H9 (cell line): ENCODE measurements around the gene HYAL1. TPM values are rescaled to one million over a fixed set of nuclear protein-coding genes. Genes with fewer than 3 reads are reported as not detected.

Experiments used
- DNase-seq: peaks from one replicate; pipeline ENCODE4 v3.0.0-alpha.2; 2017
- H2AFZ ChIP-seq: one replicate; pipeline ENCODE4 v1.6.1; 2013; ENCODE audit warnings: mild to moderate bottlenecking, low read length, control low read depth, moderate library complexity
- H2AK5ac ChIP-seq: 2 replicates; pipeline ENCODE4 v1.6.1; 2013; ENCODE audit warnings: low read length, control low read depth, mixed read lengths; ENCODE audit not compliant: insufficient read length
- H2BK120ac ChIP-seq: one replicate; pipeline ENCODE4 v1.6.1; 2013; ENCODE audit warnings: low read depth, mild to moderate bottlenecking, low read length, control low read depth, inconsistent platforms; ENCODE audit not compliant: poor library complexity, severe bottlenecking
- H2BK12ac ChIP-seq: 2 replicates; pipeline ENCODE4 v1.6.1; 2013; ENCODE audit warnings: low read length, control low read depth, mixed read lengths, low read depth; ENCODE audit not compliant: insufficient read length
- H2BK15ac ChIP-seq: 2 replicates; pipeline ENCODE4 v1.6.1; 2013; ENCODE audit warnings: low read depth, low read length, control low read depth
- H2BK20ac ChIP-seq: one replicate; pipeline ENCODE4 v1.6.1; 2013; ENCODE audit warnings: low read depth, mild to moderate bottlenecking, low read length, control low read depth, inconsistent platforms; ENCODE audit not compliant: poor library complexity, severe bottlenecking
- H2BK5ac ChIP-seq: 2 replicates; pipeline ENCODE4 v1.6.1; 2013; ENCODE audit warnings: low read length, control low read depth, mixed read lengths; ENCODE audit not compliant: insufficient read length
- H3K14ac ChIP-seq: 2 replicates; pipeline ENCODE4 v1.6.1; 2013; ENCODE audit warnings: low read length, control low read depth; ENCODE audit not compliant: insufficient read depth
- H3K18ac ChIP-seq: 2 replicates; pipeline ENCODE4 v1.6.1; 2013; ENCODE audit warnings: low read depth, mild to moderate bottlenecking, mixed read lengths, low read length, control low read depth; ENCODE audit not compliant: insufficient read length
- H3K23ac ChIP-seq: 2 replicates; pipeline ENCODE4 v1.6.1; 2013; ENCODE audit warnings: low read length, control low read depth, mixed read lengths, low read depth; ENCODE audit not compliant: insufficient read length
- H3K23me2 ChIP-seq: 2 replicates; pipeline ENCODE4 v1.6.1; 2013; ENCODE audit warnings: low read depth, mild to moderate bottlenecking, mixed read lengths, low read length, control low read depth; ENCODE audit not compliant: insufficient read length, poor library complexity, severe bottlenecking
- H3K27ac ChIP-seq: 2 replicates; pipeline ENCODE4 v1.5.1; 2013; ENCODE audit warnings: low read length, control low read depth, mixed read lengths, low read depth; ENCODE audit not compliant: insufficient read length
- H3K27me3 ChIP-seq: 2 replicates; pipeline ENCODE4 v1.6.1; 2013; ENCODE audit warnings: low read length, control low read depth, inconsistent platforms; ENCODE audit not compliant: insufficient read depth
- H3K4ac ChIP-seq: 2 replicates; pipeline ENCODE4 v1.6.1; 2013; ENCODE audit warnings: low read depth, mild to moderate bottlenecking, control low read depth, inconsistent platforms, low read length, moderate library complexity
- H3K4me1 ChIP-seq: 2 replicates; pipeline ENCODE4 v1.6.1; 2013; ENCODE audit warnings: low read length, control low read depth, inconsistent platforms; ENCODE audit not compliant: insufficient read depth
- H3K4me2 ChIP-seq: 2 replicates; pipeline ENCODE4 v1.6.1; 2013; ENCODE audit warnings: low read length, control low read depth, mixed read lengths; ENCODE audit not compliant: insufficient read length, insufficient read depth
- H3K56ac ChIP-seq: 2 replicates; pipeline ENCODE4 v1.6.1; 2013; ENCODE audit warnings: low read depth, mild to moderate bottlenecking, mixed read lengths, low read length, control low read depth; ENCODE audit not compliant: insufficient read length
- H3K79me1 ChIP-seq: 2 replicates; pipeline ENCODE4 v1.6.1; 2013; ENCODE audit warnings: low read depth, mild to moderate bottlenecking, moderate library complexity, low read length, control low read depth, inconsistent platforms; ENCODE audit not compliant: insufficient read depth, poor library complexity, severe bottlenecking
- H3K79me2 ChIP-seq: 2 replicates; pipeline ENCODE4 v1.6.1; 2013; ENCODE audit warnings: low read length, control low read depth, inconsistent platforms; ENCODE audit not compliant: insufficient read depth
- H3K9ac ChIP-seq: 2 replicates; pipeline ENCODE4 v1.6.1; 2013; ENCODE audit warnings: low read length, control low read depth, mixed read lengths; ENCODE audit not compliant: insufficient read length; ENCODE audit errors: extremely low read depth
- H3K9me3 ChIP-seq: one replicate; pipeline ENCODE4 v1.6.1; 2013; ENCODE audit warnings: low read depth, low read length, inconsistent platforms; ENCODE audit not compliant: control insufficient read depth
- H3T11ph ChIP-seq: one replicate; pipeline ENCODE4 v1.6.1; 2013; ENCODE audit warnings: mild to moderate bottlenecking, low read length, control low read depth, inconsistent platforms
- H4K20me1 ChIP-seq: one replicate; pipeline ENCODE4 v1.6.1; 2013; ENCODE audit not compliant: control insufficient read depth, insufficient read length, insufficient read depth
- H4K5ac ChIP-seq: 2 replicates; pipeline ENCODE4 v1.6.1; 2013; ENCODE audit warnings: low read depth, mild to moderate bottlenecking, mixed read lengths, low read length, control low read depth; ENCODE audit not compliant: insufficient read length
- H4K8ac ChIP-seq: replicated peaks from 2 replicates; pipeline ENCODE4 v1.6.1; 2013; ENCODE audit warnings: low read length, control low read depth, mixed read lengths, low read depth; ENCODE audit not compliant: insufficient read length
- H4K91ac ChIP-seq: 2 replicates; pipeline ENCODE4 v1.6.1; 2013; ENCODE audit warnings: low read depth, mild to moderate bottlenecking, moderate library complexity, mixed read lengths, low read length, control low read depth; ENCODE audit not compliant: insufficient read length
- H3K27ac Mint-ChIP-seq, 3 experiments: 2 replicates in 2 of 3; 3 replicates in 1 of 3; pipeline ENCODE4 v1.8.0; 2020 to 2021; ENCODE audit warnings: mixed read lengths in 3 of 3, mild to moderate bottlenecking in 1 of 3, moderate library complexity in 1 of 3
- H3K27me3 Mint-ChIP-seq: 2 replicates; pipeline ENCODE4 v1.8.0; 2021; ENCODE audit warnings: low read depth, mild to moderate bottlenecking, moderate library complexity, mixed read lengths
- H3K36me3 Mint-ChIP-seq, 3 experiments: 2 replicates in 2 of 3; 3 replicates in 1 of 3; pipeline ENCODE4 v1.8.0; 2020 to 2021; ENCODE audit warnings: low read depth in 3 of 3, mixed read lengths in 3 of 3; ENCODE audit not compliant: insufficient read depth in 1 of 3
- H3K4me1 Mint-ChIP-seq, 2 experiments: 2 replicates each; pipeline ENCODE4 v1.8.0; 2020; ENCODE audit warnings: mixed read lengths in 2 of 2
- H3K4me3 Mint-ChIP-seq, 2 experiments: 2 replicates in 1 of 2; 3 replicates in 1 of 2; pipeline ENCODE4 v1.8.0; 2020 to 2021; ENCODE audit warnings: mild to moderate bottlenecking in 2 of 2, mixed read lengths in 2 of 2, moderate library complexity in 1 of 2
- H3K9me3 Mint-ChIP-seq, 2 experiments: 2 replicates in 1 of 2; 3 replicates in 1 of 2; pipeline ENCODE4 v1.8.0; 2020; ENCODE audit warnings: mild to moderate bottlenecking in 2 of 2, mixed read lengths in 2 of 2, moderate library complexity in 1 of 2
- CTCF ChIP-seq: fragments of 200-600 bp; sonication (generic); conservative IDR thresholded peaks from 3 replicates; pipeline ENCODE4 v1.8.0; 2021; ENCODE audit warnings: antibody characterized with exemption, mild to moderate bottlenecking
- WGBS: extraction: QIAGEN DNeasy Blood & Tissue Kit; methylation state at CpG from one replicate; pipeline ENCODE4 v1.1.7; 2013; ENCODE audit warnings: missing lambda C conversion rate, low lambda C conversion rate, mixed read lengths; ENCODE audit not compliant: insufficient read length; ENCODE audit errors: extremely low coverage; 5-methylcytosine and 5-hydroxymethylcytosine counted together
- total RNA-seq: library from RNA; stranded (reverse); gene quantifications from 2 replicates; pipeline ENCODE4 v1.2.1, GENCODE V29; 2021

The HYAL1 gene
- total RNA-seq, 1 experiment from 2014 or later: 2.0 TPM

GRCh38 chr3:50326182-50326541 is 22.8 kb upstream of the HYAL1 start:
- H4K5ac ChIP-seq: no peak overlapping the region
- no peaks in the 10 kb centered on the region for H3K9me3 Mint-ChIP-seq

More at GRCh38 chr3:50326182-50326541, 22.8 kb upstream of the HYAL1 start:
- Histone ChIP-seq H3K27ac (no peak overlapping the region), H3K79me2 (peaks cover 4% of the 10 kb centered on the region; the same call in 1 of the 2 replicates), H3K4me1 (peaks cover 6% of the 10 kb centered on the region; the same call in 1 of the 2 replicates), H3K56ac (no peak overlapping the region), H2AK5ac (no peak overlapping the region), H3K23me2 (peaks cover 21% of the 10 kb centered on the region), H3K4ac (no peak overlapping the region), H2BK5ac (no peak overlapping the region), H3K18ac (no peak overlapping the region), H3K4me2 (no peak overlapping the region), H4K20me1 (no peaks in the 10 kb centered on the region), H2BK20ac (no peak overlapping the region), H2AFZ (no peak overlapping the region), H2BK120ac (no peak overlapping the region), H3K79me1 (peaks cover 6% of the 10 kb centered on the region), H4K91ac (no peak overlapping the region), H3K14ac (no peak overlapping the region), H2BK12ac (no peak overlapping the region), H2BK15ac (no peak overlapping the region), H3K27me3 (no peaks in the 10 kb centered on the region), H4K8ac (no peak overlapping the region), H3K9ac (no peak overlapping the region), H3T11ph (no peak overlapping the region), H3K9me3 (no peaks in the 10 kb centered on the region), H3K23ac (no peak overlapping the region)
- Mint-ChIP-seq H3K4me1 (peaks cover 15 to 31% of the 10 kb centered on the region in 2 experiments), H3K27ac (no peak overlapping the region), H3K27me3 (no peaks in the 10 kb centered on the region; the same call in 1 of the 2 replicates), H3K4me3 (peak overlapping the region; percentile 88 to 96; a peak in 4 of 5 replicates), H3K36me3 (peaks cover 21 to 44% (median 28%) of the 10 kb centered on the region in 3 experiments; a peak in 6 of 7 replicates)
- no peak for DNase-seq
- WGBS: no CpG with 5 or more reads among the region's 8 CpGs
- no peak for TF ChIP-seq CTCF
